DLD1 (cell line): Measurements from ENCODE around the gene CBX4.

ENCODE experiments used
- in situ Hi-C: cut with HindIII; loops from 2 replicates; pipeline ENCODE4 v1.10.0; 2017; ENCODE audit warnings: low sequenced_read_pairs

CBX4 gene

DNA sequence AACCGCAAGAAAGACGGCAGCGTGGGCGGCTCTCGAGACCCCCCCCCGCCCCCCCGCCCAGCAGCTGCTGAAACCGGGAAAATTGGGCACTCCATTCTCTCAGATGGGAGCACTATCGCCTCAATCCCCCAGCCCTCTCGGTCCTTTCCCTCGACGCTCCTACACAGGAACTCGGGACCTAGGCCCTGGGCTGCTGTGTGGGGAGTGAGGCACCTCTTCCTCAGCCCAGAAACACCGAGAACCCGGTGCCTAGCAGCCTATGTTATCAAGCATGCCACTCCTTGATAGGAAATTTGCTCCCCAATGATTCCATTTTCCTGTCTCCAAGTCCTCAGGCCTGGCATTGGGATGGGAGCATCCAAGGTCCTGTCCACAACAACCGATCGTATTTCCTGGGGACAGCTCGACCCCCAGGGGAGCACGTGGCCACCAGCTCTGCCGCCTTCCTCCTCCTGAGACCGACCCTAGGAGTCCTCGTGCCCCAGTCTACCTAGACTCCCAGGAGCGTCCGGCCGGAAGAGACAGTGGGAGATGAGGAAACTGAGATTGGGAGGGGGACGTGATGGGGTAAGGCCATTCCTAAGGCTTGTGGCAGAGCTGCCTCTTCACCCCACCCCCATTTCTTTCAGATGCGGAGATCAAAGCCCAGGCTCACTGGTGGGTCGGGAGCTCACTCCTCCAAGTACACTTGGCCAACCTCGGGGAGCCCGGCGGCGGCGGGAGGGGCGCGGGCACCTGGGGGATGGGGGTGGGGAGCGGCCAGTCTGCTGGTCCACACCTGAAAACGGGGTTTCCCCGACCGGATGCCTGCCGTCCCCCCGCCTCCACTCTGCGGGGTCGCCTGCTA, 24.9 kb downstream of the CBX4 start:
- in situ Hi-C loops = no loop called here

DNA sequence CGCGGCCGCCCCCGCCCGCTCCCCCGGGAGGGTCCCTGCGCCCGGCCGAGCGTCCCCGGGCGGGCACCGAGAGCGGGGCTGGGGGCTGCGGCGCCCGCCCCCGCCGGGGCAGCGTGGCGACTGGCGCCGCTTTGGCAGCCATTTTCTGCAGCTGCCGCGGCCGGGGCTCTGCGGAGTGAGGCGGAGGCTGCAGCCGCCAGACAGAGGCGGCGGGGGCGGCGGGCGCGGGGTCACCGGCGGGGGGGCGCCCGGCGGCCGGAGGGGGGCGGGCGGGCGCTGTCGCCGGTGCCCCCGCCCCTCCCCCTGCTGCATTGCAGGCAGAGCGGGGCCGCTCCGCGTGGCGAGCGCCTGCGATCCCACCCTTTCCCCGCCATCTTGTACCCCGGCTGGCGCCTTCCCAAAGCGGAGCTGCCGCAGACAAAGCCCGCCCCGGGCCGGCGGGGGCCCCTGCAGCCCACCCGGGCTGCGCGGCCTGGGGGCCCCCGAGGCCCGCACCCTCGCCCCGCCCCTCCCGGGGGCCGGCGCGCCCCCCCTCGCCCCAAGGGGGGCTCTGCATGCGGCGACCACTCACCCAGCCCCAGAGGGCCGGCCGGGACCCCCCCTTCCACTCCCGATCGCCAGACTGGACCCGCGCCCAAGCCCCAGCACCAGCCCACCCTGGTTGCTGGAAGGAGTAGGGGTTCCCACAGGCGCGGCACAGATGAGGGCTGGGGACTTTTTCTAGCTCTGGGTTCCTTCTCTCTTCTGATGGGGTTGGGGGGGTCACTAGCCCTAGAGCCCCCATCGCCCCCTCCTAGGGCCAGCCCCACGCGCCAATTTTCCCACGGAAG, 25.7 kb downstream of the CBX4 start:
- in situ Hi-C loops = no loop called here

DNA sequence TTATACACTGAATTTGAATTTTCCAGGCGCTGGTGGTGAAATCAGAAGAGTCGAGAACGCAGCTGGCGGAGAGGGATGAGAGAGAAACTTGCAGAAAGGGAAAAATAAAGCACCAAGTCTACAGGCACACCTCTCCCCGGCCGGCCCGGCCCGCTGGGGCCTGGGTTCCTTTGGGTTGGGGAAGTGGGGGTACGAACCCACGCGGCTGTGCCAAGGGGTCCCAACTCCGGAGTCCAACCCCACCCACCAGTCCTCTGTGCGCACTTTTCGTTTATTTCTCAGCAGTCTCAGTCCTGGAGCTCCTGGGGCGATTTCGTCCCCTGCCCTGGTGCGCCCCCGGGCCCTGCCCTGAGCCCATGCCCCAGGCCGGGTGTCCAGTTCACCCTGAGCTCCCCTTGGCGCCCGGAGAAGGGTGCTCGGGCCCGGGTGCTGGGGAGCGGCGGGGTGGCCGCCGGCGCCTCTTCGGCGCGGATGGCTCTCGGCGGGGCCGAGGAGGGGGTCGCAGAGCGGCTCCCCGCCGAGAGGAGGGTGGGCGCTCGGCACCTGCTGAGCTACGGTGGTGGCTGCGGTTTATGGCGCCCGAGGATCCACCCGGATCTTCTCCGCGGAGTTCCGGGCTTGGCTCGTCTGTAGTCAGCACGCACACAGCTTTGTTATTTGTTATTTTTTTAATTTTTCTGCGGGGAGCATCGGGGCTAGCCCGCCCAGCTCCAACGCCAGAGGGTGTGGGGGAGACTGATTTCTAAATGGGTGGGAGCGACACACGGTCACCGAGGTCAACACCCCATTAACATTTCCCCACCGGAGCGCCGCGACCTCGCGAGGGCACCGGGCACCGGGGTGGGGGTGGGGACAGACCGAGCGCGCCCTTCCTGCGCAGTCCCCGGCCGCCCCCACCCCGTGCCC, 26.6 kb downstream of the CBX4 start:
- in situ Hi-C loops = no loop called here

DNA sequence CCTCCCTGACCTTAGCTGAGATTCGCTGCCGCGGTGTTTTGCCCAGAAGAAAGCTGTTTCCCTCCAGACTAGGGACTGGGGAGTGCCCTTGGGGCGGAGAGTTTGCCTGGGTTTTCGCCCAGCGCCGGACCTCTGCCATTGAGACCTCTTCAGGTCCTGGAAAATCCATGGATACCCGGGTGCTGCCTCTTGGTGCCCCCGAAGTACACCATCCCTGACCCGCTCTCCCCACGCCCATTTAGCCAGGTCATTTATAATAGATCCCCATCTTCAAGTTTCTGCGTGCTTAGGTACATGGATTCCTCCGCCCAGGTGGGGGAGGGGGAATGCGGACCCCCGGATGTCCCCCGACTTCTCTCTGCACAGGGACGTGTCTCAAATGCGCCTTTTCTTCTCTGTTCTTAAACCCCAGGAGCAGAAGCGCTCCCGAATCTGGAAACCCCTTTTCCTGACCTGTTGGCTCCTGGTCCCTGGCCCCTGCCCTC, 27.3 kb downstream of the CBX4 start:
- in situ Hi-C loops = no loop called here

DNA sequence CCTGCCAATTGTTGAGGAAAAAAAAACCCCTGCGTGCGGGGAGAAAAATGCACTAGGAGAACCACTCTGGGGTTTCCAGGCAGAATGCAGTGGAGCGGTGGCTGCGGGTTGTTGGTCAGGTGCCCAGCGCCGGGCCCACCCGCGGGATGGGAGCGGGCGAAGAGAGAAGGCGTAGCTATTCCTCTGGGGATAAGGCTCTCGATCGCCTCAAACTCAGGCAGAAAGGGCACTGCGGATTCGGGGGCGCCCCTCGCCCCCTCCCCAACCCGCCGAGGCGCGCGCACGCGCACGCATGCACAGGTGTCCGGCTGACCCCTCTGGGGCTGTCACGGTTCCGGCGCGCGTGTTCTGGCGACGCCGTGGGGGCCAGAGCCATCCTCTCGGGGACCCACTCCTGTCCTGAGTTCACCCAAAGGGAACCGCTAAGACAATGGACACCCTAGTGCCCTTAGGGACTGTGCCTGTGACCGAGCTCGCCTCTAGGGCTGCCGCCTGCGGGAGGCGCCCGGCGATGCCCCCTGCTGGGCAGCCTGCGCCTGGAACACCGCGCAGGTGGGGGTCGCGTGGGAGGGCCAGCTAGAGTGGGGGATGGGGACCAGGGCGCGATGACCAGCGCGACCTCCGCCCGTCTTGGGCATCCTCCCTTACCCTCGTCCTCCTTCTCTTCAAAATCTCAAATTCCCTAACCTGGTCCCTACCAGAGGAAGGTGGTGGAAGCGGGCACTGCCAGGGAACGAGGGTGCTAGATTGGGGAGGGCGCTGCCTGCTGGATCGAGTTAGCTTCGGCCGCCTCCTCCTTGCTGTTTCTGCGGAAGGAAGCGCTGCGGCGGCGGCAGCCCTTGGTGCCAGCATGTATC, 28.0 kb downstream of the CBX4 start:
- in situ Hi-C loops = no loop called here

DNA sequence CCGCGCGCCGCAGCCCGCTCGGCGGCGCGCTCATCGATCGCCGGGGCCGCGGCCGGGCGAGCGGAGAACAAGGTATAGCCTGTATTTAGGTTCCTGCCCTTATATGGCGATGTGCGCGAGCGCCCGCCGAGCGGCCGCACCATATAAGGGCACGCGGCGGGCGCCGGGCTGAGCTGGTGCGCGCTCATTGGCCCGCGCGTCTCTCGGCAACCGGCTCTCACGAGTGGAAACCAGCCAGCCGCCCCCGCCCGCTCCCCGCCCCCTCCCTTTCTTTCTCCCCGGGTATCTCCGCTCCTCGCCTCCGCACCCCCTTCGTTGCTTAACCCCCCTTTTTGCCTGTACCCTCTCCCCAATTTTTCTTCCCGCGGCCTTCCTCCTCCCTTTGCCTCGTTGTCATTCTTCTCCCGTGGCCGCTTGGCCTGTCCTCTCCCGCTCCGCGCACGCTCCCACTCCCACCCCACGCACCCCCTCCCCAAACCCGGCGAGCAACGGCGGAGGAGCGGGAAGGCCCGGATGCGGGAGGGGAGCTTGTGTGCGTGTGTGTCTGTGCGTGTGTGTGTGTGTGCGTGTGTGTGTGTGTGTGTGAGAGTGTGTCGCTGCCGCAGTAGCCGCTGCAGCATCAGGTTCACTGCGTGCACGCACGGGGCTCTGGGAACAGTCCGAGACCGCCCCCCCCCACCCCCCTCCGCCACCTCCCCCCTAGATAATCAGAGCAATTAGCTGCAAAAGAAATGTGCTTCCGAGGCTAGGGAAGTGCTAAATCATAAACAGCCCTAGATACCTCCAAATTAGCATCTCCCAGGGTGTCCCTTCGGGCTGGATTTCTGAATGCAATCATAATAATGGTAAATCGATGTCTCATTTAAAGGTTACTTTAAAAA, 28.9 kb downstream of the CBX4 start:
- in situ Hi-C loops = no loop called here

DNA sequence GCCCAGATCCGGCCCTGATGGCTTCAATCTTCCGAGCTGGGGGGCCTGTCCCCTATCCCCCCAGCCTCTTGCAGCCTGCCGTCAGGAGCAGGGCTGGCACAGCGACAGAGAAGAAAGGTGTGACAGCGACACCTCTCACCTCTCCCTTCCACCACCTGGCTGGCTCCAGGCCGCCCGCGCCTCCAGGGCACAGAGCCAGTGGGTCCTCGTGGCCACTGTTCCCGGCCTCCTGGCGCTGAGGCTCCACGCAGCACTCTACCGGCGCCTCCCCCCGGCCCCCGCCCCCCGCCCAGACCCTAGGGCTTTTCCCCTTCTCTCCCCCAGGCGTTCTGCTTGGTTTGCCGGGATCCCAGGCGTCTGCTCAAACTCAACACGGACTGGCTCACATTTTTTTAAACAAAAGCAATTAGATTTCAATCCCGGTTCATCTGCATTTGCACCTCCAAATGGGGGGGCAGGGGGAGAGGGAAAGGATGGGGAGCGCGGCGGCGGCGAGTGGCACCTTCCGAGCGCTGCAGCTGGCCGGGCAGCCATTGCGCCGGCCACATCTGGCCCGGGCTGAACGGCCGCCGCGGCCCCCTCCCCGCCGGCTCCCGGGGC, 29.6 kb downstream of the CBX4 start:
- in situ Hi-C loops = loop anchor here (5.0 kb wide), 1 partner anchor 83 kb away; no protein-coding TSS in a partner anchor

DNA sequence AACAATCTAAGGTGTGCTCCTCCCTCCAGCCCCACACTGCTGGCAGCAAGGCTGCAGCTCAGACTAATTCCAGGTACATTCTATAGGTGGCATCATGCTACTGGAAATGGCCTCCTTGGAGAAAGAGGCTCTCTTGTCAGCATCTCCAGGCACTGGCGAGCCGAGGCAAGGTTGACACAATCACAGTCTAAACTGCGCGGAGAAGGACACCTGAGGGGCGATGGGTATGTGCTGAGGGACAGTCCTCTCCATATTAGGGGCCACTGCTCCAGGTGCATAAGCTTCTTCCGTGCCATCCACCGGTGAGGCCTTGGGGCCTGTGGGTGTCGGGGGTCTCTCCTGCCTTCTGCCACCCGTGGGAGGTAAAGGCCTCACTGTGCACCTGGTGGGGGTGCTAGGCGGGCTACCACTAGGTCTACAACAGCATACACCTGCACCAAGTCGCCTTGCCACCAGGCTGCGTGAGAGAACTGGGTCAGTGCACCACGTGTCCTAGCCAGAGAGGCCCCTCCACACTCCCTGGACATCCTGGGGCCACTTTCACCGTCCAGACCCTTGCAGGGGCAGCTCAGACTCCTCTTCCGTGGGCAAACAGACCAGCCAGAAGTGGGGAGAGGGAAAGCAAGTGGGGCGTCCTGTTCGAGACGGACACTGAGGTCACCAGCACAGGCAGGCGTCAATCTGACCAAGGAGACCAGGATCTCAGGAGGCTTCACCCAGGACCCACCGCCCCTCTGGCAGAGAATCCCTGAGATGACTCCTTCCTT, 30.3 kb downstream of the CBX4 start:
- in situ Hi-C loops = loop anchor here (5.0 kb wide), 1 partner anchor 83 kb away; no protein-coding TSS in a partner anchor

DNA sequence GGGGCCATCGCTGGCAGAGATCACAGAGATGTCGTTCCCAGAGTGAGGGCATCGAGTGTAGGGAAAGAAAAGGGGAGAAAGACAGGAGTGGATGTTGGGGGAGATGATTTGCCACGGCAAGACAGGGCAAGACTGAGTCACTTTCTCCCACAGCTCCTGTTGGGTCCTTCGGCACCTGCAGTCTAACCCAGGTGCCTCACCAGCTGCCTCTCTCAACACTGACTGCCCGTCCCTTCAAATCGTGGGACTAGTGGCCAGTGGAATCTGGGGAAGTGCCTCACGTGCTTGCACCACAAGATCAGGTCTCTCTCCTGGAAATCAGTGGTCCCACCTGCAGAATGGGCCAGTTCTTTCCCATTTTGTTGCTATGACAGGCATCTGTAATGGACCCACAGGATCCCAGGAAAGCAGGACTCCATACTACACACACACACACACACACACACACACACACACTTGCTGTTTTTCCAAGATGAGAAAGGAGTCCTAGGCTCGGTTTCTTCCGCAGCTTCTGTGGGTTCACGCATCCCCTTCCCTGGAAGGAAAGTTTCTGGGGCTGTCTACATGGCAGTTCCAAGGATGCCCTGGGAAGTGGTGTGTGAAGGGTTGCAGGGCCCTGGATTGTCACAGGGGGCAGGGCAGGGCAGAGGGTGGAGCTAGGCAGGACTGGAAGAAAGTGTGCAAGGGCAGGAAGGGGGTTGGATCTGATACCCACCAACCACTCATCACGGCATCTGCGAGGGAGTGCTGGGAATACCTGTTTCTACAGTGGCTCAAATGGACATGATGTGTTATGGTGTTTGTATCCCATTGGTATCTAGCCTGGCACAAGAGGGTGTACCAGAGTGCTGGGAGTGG, 32.1 kb downstream of the CBX4 start:
- in situ Hi-C loops = loop anchor here (5.0 kb wide), 1 partner anchor 85 kb away; no protein-coding TSS in a partner anchor

DNA sequence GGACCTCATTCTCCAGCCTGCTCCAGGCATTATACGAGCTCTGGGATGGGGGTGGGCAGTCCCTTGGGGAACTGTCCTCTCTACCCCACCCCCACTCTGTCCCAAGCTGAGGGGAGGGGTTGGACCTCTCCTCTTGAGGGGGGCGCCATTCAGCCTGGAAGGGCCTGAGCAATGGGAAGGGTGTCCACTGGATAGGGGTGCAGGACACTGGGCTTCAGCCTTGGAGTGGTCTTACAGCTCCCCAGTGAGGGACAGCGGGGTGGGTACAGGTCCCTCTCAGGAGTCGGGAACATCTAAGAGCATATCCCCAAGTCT, 32.8 kb downstream of the CBX4 start:
- in situ Hi-C loops = loop anchor here (5.0 kb wide), 1 partner anchor 86 kb away; no protein-coding TSS in a partner anchor

DNA sequence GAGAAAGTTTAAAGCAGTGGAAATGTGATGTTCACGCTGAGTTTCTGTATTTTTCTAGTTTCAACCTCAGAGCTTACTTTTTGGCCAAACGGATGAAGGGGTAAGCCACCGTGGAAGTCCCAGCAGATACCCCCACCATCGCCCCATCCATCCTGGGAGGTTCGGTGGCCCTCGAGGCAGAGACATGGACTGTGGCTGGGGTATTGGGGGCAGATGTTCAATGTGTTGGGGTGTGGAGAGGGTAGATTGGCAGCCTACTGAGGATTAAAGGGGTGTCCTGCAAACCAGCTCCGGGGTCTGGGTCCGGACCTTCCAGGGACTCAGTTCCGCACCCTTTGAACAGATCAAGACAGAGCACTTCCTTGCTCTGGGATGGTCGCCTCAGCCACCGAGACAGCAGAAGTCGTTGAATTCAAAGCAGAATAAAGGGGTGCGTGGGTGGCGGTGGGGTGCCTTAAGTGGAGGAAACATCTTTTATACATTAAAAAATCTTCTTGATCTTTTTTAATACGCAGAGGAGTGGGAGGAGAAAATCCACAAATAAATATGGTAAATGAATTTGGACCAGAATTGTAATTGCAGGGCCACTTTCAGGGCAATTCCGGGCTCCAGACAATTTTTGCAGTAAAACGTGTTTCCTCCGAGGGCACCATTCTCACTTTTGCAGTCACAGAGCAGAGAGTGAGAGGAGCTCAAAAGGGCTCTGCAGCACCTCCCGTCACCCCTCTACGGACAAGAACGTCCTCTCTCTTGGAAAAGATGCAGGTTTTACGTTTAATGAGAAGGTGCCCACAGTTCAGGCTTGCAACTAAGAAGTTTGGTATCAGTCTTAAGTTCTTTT, 34.2 kb downstream of the CBX4 start:
- in situ Hi-C loops = loop anchor here (5.0 kb wide), 1 partner anchor 87 kb away; no protein-coding TSS in a partner anchor

DNA sequence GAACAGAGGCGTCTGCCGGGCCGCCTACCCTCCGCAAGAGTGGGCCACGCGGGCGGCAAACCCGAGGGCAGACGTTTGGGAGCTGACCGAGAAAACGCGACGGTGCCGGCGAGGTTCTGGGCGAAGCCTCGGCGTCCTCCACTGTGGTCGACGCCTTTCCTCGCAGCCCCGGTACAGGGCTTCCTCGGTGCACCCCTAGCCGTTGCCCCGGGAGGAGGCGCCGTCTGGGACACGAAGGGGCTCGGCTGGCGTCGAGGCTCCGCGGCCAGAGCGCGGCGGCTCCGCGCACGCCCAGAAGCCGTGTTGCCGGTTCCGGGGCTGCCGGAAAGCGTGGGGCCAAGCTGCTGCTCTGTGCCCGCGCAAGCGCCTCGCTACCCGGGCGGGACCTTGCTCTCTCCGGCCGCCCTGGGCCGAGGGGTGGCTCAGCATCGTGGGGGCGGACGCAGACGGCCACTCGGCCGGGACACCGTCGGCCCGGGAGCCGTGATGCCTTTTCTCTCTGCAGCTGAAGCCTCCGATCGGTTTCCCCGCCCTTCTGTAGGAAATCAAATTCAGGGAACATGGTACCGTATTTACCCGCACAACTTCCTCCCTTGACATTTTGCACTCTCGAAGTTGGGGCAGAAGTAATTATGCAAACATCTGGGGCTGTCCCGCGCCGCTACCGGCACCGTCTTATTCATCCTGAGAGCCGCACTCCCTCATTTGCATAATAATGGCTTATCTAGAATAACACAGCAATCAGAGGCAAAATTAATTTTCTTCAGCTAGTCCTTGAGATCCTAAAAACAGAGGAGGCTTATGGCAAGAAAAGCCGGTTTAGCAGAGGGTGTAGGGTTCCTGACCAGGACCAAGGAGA, 35.0 kb downstream of the CBX4 start:
- in situ Hi-C loops = no loop called here

DNA sequence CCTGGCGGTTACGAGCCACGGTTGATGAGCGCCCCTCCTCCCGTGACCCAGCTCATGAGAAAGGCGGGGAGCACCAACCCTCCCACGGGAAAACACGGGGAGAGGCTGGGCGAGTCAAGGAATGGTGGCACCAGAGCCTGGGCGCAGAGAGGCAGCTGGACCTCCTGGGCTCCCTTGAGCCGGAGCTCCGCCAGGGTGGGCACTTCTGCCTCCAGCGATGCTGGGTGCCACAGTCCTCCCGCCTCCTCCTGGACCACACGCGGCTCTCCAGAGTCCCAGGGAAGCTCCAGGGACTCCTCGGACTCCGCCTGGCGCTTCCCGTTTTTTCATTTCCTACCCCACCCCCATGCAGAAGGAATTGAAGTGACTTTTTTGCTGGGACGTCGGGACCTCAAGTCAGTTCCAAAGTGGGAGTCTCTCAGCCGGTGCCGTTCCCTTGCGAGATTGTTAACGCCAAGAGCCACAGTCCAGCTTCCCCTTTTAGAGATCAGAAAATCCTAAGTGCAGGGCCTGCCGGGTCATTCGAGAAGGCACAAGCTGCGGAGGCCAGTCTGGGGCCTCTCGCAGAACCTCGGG, 35.7 kb downstream of the CBX4 start:
- in situ Hi-C loops = no loop called here

DNA sequence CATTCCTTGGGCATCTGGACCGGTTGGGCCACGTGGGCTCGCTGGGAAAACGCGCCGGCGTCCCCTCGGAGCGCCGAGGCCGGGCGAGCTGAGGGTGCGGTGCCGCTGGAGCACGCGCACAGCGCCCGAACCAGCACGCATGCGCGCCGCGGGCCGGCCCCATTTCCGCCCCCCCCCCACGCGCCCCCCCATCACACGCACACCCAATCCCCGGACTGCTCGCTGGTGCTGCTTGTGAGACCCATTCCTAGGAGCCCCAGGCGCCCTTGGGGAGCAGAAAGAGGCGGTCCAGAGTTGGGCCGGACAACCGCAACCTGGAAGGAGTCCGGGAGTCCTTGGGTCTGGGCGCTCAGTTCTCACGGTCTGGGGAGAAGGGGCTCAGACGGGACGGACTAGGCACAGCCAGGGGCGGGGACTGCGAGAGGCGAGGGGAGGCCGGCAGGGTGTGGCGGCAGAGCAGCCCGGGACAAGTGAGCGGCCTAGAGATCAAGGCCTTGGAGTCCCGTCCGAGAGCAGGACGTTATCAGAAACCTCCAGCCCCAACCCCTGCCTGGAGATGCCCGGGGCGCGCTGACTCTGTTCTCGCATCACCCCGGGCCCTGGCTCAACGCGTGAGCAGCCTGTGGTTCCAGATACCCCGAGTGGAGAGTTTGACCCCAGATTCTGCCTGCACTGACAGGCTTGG, 36.4 kb downstream of the CBX4 start:
- in situ Hi-C loops = no loop called here
